HepG2 (cell line): ENCODE data around the gene WSCD2. TPM values are rescaled to one million over a fixed set of nuclear protein-coding genes. Genes with fewer than 3 reads are reported as not detected.
A peak's percentile ranks its signal among the peaks of the same experiment; 100 is the strongest.

Source experiments
- ATAC-seq: fragments of 200-7000 bp; cut with Tn5 transposase; 3 replicates; pipeline ENCODE4 v1.9.1; 2020; ENCODE audit warnings: mild to moderate bottlenecking, moderate library complexity
- BruUV-seq: library from RNA; stranded (reverse); fragments of 400-500 nt; replicated peaks from 2 replicates; lab custom pipeline; 2021; lab: Mats Ljungman, UMichigan
- CTCF ChIA-PET: fragments of 300-600 bp; formaldehyde crosslinking; extraction: SDS; loops from one replicate; lab custom pipeline; 2021; ENCODE audit warnings: low total read pairs, inconsistent platforms, low intra/inter-chr PET ratio; lab: Yijun Ruan, JAX
- POLR2A ChIA-PET: fragments of 350-600 bp; sonication (Branson Sonifier 250); formaldehyde crosslinking; loops from one replicate; lab custom pipeline; 2020; ENCODE audit warnings: antibody characterized with exemption, inconsistent platforms; lab: Yijun Ruan, JAX
- DNase-seq: peaks from one replicate; pipeline ENCODE4 v3.0.0-alpha.2; 2015; ENCODE audit warnings: low spot score
- FAIRE-seq: peaks from 3 replicates; lab custom pipeline; 2011; peaks lifted over from hg19 to GRCh38; lab: Jason Lieb, UNC
- H2AFZ ChIP-seq: one replicate; pipeline ENCODE4 v1.6.1; 2011; ENCODE audit warnings: low read length, inconsistent platforms
- H3K27ac ChIP-seq: fragments of 300-600 bp; 3 replicates; pipeline ENCODE4 v1.8.0; 2011; ENCODE audit warnings: mixed run types, mild to moderate bottlenecking, mixed read lengths, low read length, inconsistent platforms; ENCODE audit not compliant: insufficient read depth; ENCODE audit errors: extremely low read length
- H3K27me3 ChIP-seq, 2 experiments: fragments of 200-600 bp in 1 of 2; 2 replicates in 1 of 2; 3 replicates in 1 of 2; pipeline versions ENCODE4 v1.6.0 to v1.8.0; 2011; ENCODE audit warnings: low read length in 2 of 2, mild to moderate bottlenecking in 2 of 2, moderate library complexity in 2 of 2, inconsistent platforms in 1 of 2; ENCODE audit not compliant: insufficient read depth in 2 of 2, control insufficient read depth in 1 of 2
- H3K36me3 ChIP-seq, 2 experiments: fragments of 200-600 bp in 1 of 2; replicated peaks in 1 of 2; 2 replicates in 1 of 2; 3 replicates in 1 of 2; pipeline versions ENCODE4 v1.5.1 to v1.8.0; 2011; ENCODE audit warnings: low read length in 2 of 2, inconsistent platforms in 1 of 2; ENCODE audit not compliant: insufficient read depth in 2 of 2, control insufficient read depth in 1 of 2
- H3K4me1 ChIP-seq: 2 replicates; pipeline ENCODE4 v1.5.1; 2012; ENCODE audit warnings: low read length, inconsistent platforms; ENCODE audit not compliant: insufficient read depth
- H3K4me2 ChIP-seq: 2 replicates; pipeline ENCODE4 v1.6.0; 2011; ENCODE audit warnings: low read depth, low read length, inconsistent platforms
- H3K4me3 ChIP-seq, 3 experiments: fragments of 200-600 bp in 1 of 3; sonication (generic), shearing (Covaris generic) in 1 of 3; replicated peaks in 1 of 3; 2 replicates each; pipeline ENCODE4 v1.5.1; 2011 to 2016; ENCODE audit warnings: low read length in 3 of 3, inconsistent platforms in 2 of 3, low read depth in 2 of 3, mild to moderate bottlenecking in 2 of 3, control low read depth in 1 of 3, mixed read lengths in 1 of 3; ENCODE audit not compliant: insufficient read depth in 1 of 3
- H3K79me2 ChIP-seq: one replicate; pipeline ENCODE4 v1.6.1; 2011; ENCODE audit warnings: low read length, inconsistent platforms; ENCODE audit not compliant: insufficient read depth
- H3K9ac ChIP-seq: 2 replicates; pipeline ENCODE4 v1.6.0; 2011; ENCODE audit warnings: mild to moderate bottlenecking, low read depth, low read length, inconsistent platforms; ENCODE audit not compliant: insufficient read depth
- H3K9me3 ChIP-seq: 2 replicates; pipeline ENCODE4 v1.5.1; 2012; ENCODE audit warnings: mild to moderate bottlenecking, low read length
- H4K20me1 ChIP-seq: 2 replicates; pipeline ENCODE4 v1.6.0; 2011; ENCODE audit warnings: inconsistent platforms, mild to moderate bottlenecking, low read length, moderate library complexity; ENCODE audit not compliant: insufficient read depth
- AKAP8 ChIP-seq: sonication (generic); formaldehyde crosslinking; IDR thresholded peaks from 2 replicates; pipeline ENCODE4 v1.5.1; 2020; ENCODE audit warnings: mild to moderate bottlenecking, missing genetic modification reagents
- CSRNP1 ChIP-seq: sonication (generic); formaldehyde crosslinking; IDR thresholded peaks from 2 replicates; pipeline ENCODE4 v1.8.1; 2023; ENCODE audit warnings: mild to moderate bottlenecking, missing genetic modification reagents
- CTCF ChIP-seq: sonication (generic); formaldehyde crosslinking; IDR thresholded peaks from 2 replicates; pipeline ENCODE4 v1.5.0; 2020; ENCODE audit warnings: mild to moderate bottlenecking, missing genetic modification reagents, moderate library complexity
- GATA4 ChIP-seq: sonication (generic); IDR thresholded peaks from 2 replicates; pipeline ENCODE4 v1.6.1; 2016; ENCODE audit warnings: antibody characterized with exemption, low read depth, borderline replicate concordance
- HNF4G ChIP-seq, 2 experiments: sonication (generic) in 1 of 2; formaldehyde crosslinking in 1 of 2; IDR thresholded peaks; 2 replicates each; pipeline versions ENCODE4 v1.4.0 to v1.6.1; 2011 to 2020; ENCODE audit warnings: borderline replicate concordance in 2 of 2, low read depth in 2 of 2, mild to moderate bottlenecking in 2 of 2, low read length in 1 of 2, missing genetic modification reagents in 1 of 2, moderate library complexity in 1 of 2
- HNRNPL ChIP-seq: fragments of 200-400 bp; formaldehyde crosslinking; IDR thresholded peaks from 2 replicates; pipeline ENCODE4 v1.6.1; 2017; ENCODE audit warnings: mild to moderate bottlenecking, low read depth, low read length
- NFYB ChIP-seq: sonication (generic); formaldehyde crosslinking; IDR thresholded peaks from 2 replicates; pipeline ENCODE4 v1.4.0; 2020; ENCODE audit warnings: missing genetic modification reagents
- NR3C1 ChIP-seq: sonication (generic); formaldehyde crosslinking; IDR thresholded peaks from 2 replicates; pipeline ENCODE4 v1.4.0; 2020; ENCODE audit warnings: missing genetic modification reagents
- SNRNP70 ChIP-seq: fragments of 200-400 bp; formaldehyde crosslinking; IDR thresholded peaks from 2 replicates; pipeline ENCODE4 v1.6.1; 2017; ENCODE audit warnings: mild to moderate bottlenecking, low read depth, low read length, moderate library complexity
- SOX6 ChIP-seq, 2 experiments: fragments of 450-650 bp in 1 of 2; sonication (generic) in 1 of 2; formaldehyde crosslinking in 1 of 2; IDR thresholded peaks; 2 replicates each; pipeline versions ENCODE4 v1.4.0 to v1.6.1; 2017 to 2020; ENCODE audit warnings: antibody characterized with exemption in 1 of 2, mild to moderate bottlenecking in 1 of 2, missing genetic modification reagents in 1 of 2
- STAT5B ChIP-seq: sonication (generic); formaldehyde crosslinking; IDR thresholded peaks from 2 replicates; pipeline ENCODE4 v1.4.0; 2020; ENCODE audit warnings: missing genetic modification reagents
- ZFX ChIP-seq: sonication (generic); formaldehyde crosslinking; IDR thresholded peaks from 2 replicates; pipeline ENCODE4 v1.4.0; 2020; ENCODE audit warnings: mild to moderate bottlenecking, low read depth, missing genetic modification reagents, moderate library complexity
- ZNF280D ChIP-seq: sonication (generic); formaldehyde crosslinking; IDR thresholded peaks from 2 replicates; pipeline ENCODE4 v1.5.1; 2020; ENCODE audit warnings: mild to moderate bottlenecking, missing genetic modification reagents
- WGBS: methylation state at CpG from one replicate; pipeline ENCODE4 v1.1.6; 2017; ENCODE audit warnings: low lambda C conversion rate; 5-methylcytosine and 5-hydroxymethylcytosine counted together
- in situ Hi-C: cut with HindIII; loops from 2 replicates; pipeline ENCODE4 v1.10.0; 2017; ENCODE audit warnings: low pct_unique_long_range_greater_than_20kb; ENCODE audit not compliant: extremely low pct_ligation_motif_present
- intact Hi-C: fragments of 100-400 bp; cut with micrococcal nuclease; formaldehyde crosslinking; loops from one replicate; pipeline ENCODE4 v1.10.0; 2022; ENCODE audit not compliant: unreplicated experiment
- polyA plus RNA-seq, 8 experiments: library from polyadenylated mRNA; depleted of rRNA in 3 of 8; stranded (reverse) in 7 of 8; unstranded in 1 of 8; fragments of >200 nt; fragmentation: Illumina TruSeq in 4 of 8; extraction: Trizol in 4 of 8; gene quantifications; 2 replicates each; pipeline versions ENCODE4 v1.2.1 to v1.2.3, GENCODE V29; 2011 to 2016; ENCODE audit warnings: low read depth in 4 of 8, missing spikeins in 1 of 8, mixed read lengths in 1 of 8; ENCODE audit not compliant: insufficient read depth in 1 of 8
- total RNA-seq, 5 experiments: library from RNA; depleted of rRNA; stranded (reverse); fragments of >200 nt; fragmentation: Illumina TruSeq; extraction: Trizol; gene quantifications; 2 replicates each; pipeline ENCODE4 v1.2.3, GENCODE V29; 2016; ENCODE audit warnings: low read depth in 1 of 5
- TF ChIP-seq, protein P1 (sequence below): sonication (generic); formaldehyde crosslinking; IDR thresholded peaks from 2 replicates; pipeline ENCODE4 v1.4.0; 2020; ENCODE audit warnings: missing genetic modification reagents

WSCD2 gene
- total and polyA plus RNA-seq, 2 of the 13 experiments (the other 11 are each of a cell fraction or from before 2014, with no cell fraction given), result not detected

- TF ChIP-seq CTCF (CRISPR knock-in tag) (peak; percentile 35; the same call in 1 of the 2 replicates), HNF4G (IDR thresholded peaks at IDR 0.05; ENCODE audit: borderline replicate concordance, low read depth, low read length) (no peak), HNF4G (CRISPR knock-in tag; IDR thresholded peaks at IDR 0.05; ENCODE audit: borderline replicate concordance, low read depth) (no peak), AKAP8 (CRISPR knock-in tag) (no peak), STAT5B (CRISPR knock-in tag) (no peak)
These were observed at the start of gene WSCD2 (continued) for GRCh38 chr12:108129017-108129812.

- Histone ChIP-seq H3K9me3 (no peaks in the 10 kb centered on the region), H2AFZ (no peak overlapping the region), H3K36me3 (no peaks in the 10 kb centered on the region), H3K4me2 (no peak overlapping the region), H3K79me2 (no peaks in the 10 kb centered on the region), H4K20me1 (no peaks in the 10 kb centered on the region), H3K9ac (no peak overlapping the region), H3K4me1 (no peaks in the 10 kb centered on the region), H3K4me3 (no peak overlapping the region), H3K27me3 (no peaks in the 10 kb centered on the region; a peak in 1 of 5 replicates), H3K27ac (no peak overlapping the region)
- ATAC-seq (no peak), FAIRE-seq (no peak), DNase-seq (no peak)
- ChIA-PET CTCF (no interaction called here), POLR2A (no interaction called here)
- in situ Hi-C loops (no loop called here), intact Hi-C loops (no loop called here)
- no TSS peak for BruUV-seq
- WGBS, result 0% methylated on average over 1 of the region's 1 CpG
- TF ChIP-seq NFYB (CRISPR knock-in tag), result no peak
- TF ChIP-seq HNRNPL, result no peak
- no peak for TF ChIP-seq NR3C1 (CRISPR knock-in tag)
- TF ChIP-seq CSRNP1, result no peak
- TF ChIP-seq ZNF280D (CRISPR knock-in tag), result no peak
- TF ChIP-seq, protein P1, sequence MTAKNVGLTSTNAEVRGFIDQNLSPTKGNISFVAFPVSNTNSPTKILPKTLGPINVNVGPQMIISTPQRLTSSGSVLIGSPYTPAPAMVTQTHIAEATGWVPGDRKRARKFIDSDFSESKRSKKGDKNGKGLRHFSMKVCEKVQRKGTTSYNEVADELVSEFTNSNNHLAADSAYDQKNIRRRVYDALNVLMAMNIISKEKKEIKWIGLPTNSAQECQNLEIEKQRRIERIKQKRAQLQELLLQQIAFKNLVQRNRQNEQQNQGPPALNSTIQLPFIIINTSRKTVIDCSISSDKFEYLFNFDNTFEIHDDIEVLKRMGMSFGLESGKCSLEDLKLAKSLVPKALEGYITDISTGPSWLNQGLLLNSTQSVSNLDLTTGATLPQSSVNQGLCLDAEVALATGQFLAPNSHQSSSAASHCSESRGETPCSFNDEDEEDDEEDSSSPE (CRISPR knock-in tag), result no peak
- TF ChIP-seq GATA4, result no peak
- no peak for TF ChIP-seq SOX6 (IDR thresholded peaks at IDR 0.05)
- TF ChIP-seq SOX6 (CRISPR knock-in tag; IDR thresholded peaks at IDR 0.05), result no peak
- no peak for TF ChIP-seq ZFX
- no peak for TF ChIP-seq SNRNP70
These were observed 49.4 kb upstream of the WSCD2 start for GRCh38 chr12:108079721-108080120.
